HG03558 (cell line): ENCODE measurements around the gene PSKH1.
"Not testable (repeated sequence)": the region's sequence is repeated elsewhere in the genome, so short reads cannot be mapped to it uniquely, and the experiment has no call there.

ENCODE experiments used
- ATAC-seq: cut with Tn5 transposase; IDR thresholded peaks from one replicate; pipeline ENCODE4 v1.9.1; 2021; ENCODE audit warnings: moderate number of reproducible peaks; ENCODE audit not compliant: unreplicated experiment; ENCODE audit errors: extremely low read depth

Gene PSKH1

GRCh38 chr16:67972285-67972684 is 79.2 kb downstream of the PSKH1 start:
- not testable (repeated sequence) for ATAC-seq

- no peak for ATAC-seq
Observed at GRCh38 chr16:67975321-67976105, 82.5 kb downstream of the PSKH1 start.

GRCh38 chr16:67976205-67976604 is 83.2 kb downstream of the PSKH1 start:
- no peak for ATAC-seq

- ATAC-seq, result no peak
Observed at GRCh38 chr16:67977005-67977404, 84.0 kb downstream of the PSKH1 start.

- no peak for ATAC-seq
Observed at GRCh38 chr16:67977469-67978227, 84.6 kb downstream of the PSKH1 start.
